Measurements from ENCODE around the gene MTMR12. TPM values are rescaled to one million over a fixed set of nuclear protein-coding genes. Genes with fewer than 3 reads are reported as not detected.
A peak's percentile ranks its signal among the peaks of the same experiment; 100 is the strongest.

MTMR12 gene
- polyA plus RNA-seq, 1 donor from 2014 or later: 18.3 TPM

GRCh38 chr5:32279223-32279622 is 33.5 kb downstream of the MTMR12 start:
- peak overlapping the region in 1 of 3 donors; percentile 13 for H3K27ac Mint-ChIP-seq
- H3K27me3 Mint-ChIP-seq: no peaks in the 10 kb centered on the region
- H3K36me3 Mint-ChIP-seq: peaks cover 8% of the 10 kb centered on the region
- H3K4me3 Mint-ChIP-seq: peak overlapping the region in 1 of 4 donors; percentile 47
- H3K4me1 Mint-ChIP-seq: peaks cover 28 to 52% (median 43%) of the 10 kb centered on the region in 3 donors
- no peaks in the 10 kb centered on the region for H3K9me3 Mint-ChIP-seq

GRCh38 chr5:32278406-32278805 is 34.3 kb downstream of the MTMR12 start:
- peak overlapping the region in 2 of 4 donors; percentile 60 to 70 for H3K4me3 Mint-ChIP-seq
- H3K4me1 Mint-ChIP-seq: peaks cover 28 to 46% (median 38%) of the 10 kb centered on the region in 3 donors
- no peaks in the 10 kb centered on the region for H3K9me3 Mint-ChIP-seq
- H3K36me3 Mint-ChIP-seq: peaks cover 13% of the 10 kb centered on the region
- peak overlapping the region; percentile 24 to 88 (median 74) for H3K27ac Mint-ChIP-seq
- H3K27me3 Mint-ChIP-seq: no peaks in the 10 kb centered on the region

GRCh38 chr5:32277798-32278197 is 34.9 kb downstream of the MTMR12 start:
- H3K36me3 Mint-ChIP-seq: peaks cover 14% of the 10 kb centered on the region
- H3K4me3 Mint-ChIP-seq: peak overlapping the region in 1 of 4 donors; percentile 4
- H3K27ac Mint-ChIP-seq: peak overlapping the region; percentile 24 to 91 (median 88)
- H3K9me3 Mint-ChIP-seq: no peaks in the 10 kb centered on the region
- H3K4me1 Mint-ChIP-seq: peaks cover 28 to 42% (median 37%) of the 10 kb centered on the region in 3 donors
- H3K27me3 Mint-ChIP-seq: no peaks in the 10 kb centered on the region

GRCh38 chr5:32276173-32276853 is 36.4 kb downstream of the MTMR12 start:
- peak overlapping the region; percentile 88 to 93 (median 91) for H3K27ac Mint-ChIP-seq
- peak overlapping the region in 3 of 4 donors; percentile 49 to 78 (median 63) for H3K4me3 Mint-ChIP-seq
- peaks cover 25 to 41% (median 36%) of the 10 kb centered on the region in 3 donors for H3K4me1 Mint-ChIP-seq
- H3K36me3 Mint-ChIP-seq: peaks cover 13% of the 10 kb centered on the region
- H3K9me3 Mint-ChIP-seq: no peaks in the 10 kb centered on the region
- H3K27me3 Mint-ChIP-seq: no peaks in the 10 kb centered on the region

GRCh38 chr5:32275396-32275741 is 37.4 kb downstream of the MTMR12 start:
- Mint-ChIP-seq H3K9me3 (no peaks in the 10 kb centered on the region), H3K36me3 (peaks cover 14% of the 10 kb centered on the region), H3K27me3 (no peaks in the 10 kb centered on the region), H3K4me1 (peaks cover 18 to 33% (median 31%) of the 10 kb centered on the region in 3 donors), H3K4me3 (peak overlapping the region in 2 of 4 donors; percentile 45 to 57), H3K27ac (peak overlapping the region; percentile 84 to 88 (median 86))

GRCh38 chr5:32274548-32275395 is 38.0 kb downstream of the MTMR12 start:
- no peaks in the 10 kb centered on the region for H3K27me3 Mint-ChIP-seq
- H3K4me1 Mint-ChIP-seq: peaks cover 14 to 29% (median 25%) of the 10 kb centered on the region in 3 donors
- H3K36me3 Mint-ChIP-seq: peaks cover 14% of the 10 kb centered on the region
- peak overlapping the region in 1 of 4 donors; percentile 45 for H3K4me3 Mint-ChIP-seq
- no peaks in the 10 kb centered on the region for H3K9me3 Mint-ChIP-seq
- H3K27ac Mint-ChIP-seq: no peak overlapping the region

- Mint-ChIP-seq H3K36me3 (peaks cover 11% of the 10 kb centered on the region), H3K9me3 (no peaks in the 10 kb centered on the region), H3K27me3 (no peaks in the 10 kb centered on the region), H3K27ac (peak overlapping the region in 2 of 3 donors; percentile 47 to 53), H3K4me1 (peaks cover 14 to 23% (median 21%) of the 10 kb centered on the region in 3 donors), H3K4me3 (peak overlapping the region in 1 of 4 donors; percentile 54)
Observed at GRCh38 chr5:32273821-32274220, 38.9 kb downstream of the MTMR12 start.

- Mint-ChIP-seq H3K4me3 (no peak overlapping the region), H3K27me3 (no peaks in the 10 kb centered on the region), H3K27ac (no peak overlapping the region), H3K4me1 (peaks cover 7 to 16% (median 13%) of the 10 kb centered on the region in 3 donors), H3K9me3 (no peaks in the 10 kb centered on the region), H3K36me3 (peaks cover 13% of the 10 kb centered on the region)
Observed at GRCh38 chr5:32272746-32273145, 40.0 kb downstream of the MTMR12 start.

GRCh38 chr5:32270946-32271345 is 41.8 kb downstream of the MTMR12 start:
- Mint-ChIP-seq H3K27me3 (no peaks in the 10 kb centered on the region), H3K27ac (peak overlapping the region in 1 of 3 donors; percentile 59), H3K4me3 (no peak overlapping the region), H3K36me3 (peaks cover 13% of the 10 kb centered on the region), H3K9me3 (no peaks in the 10 kb centered on the region), H3K4me1 (peaks cover 0 to 5% (median 4%) of the 10 kb centered on the region in 3 donors)

- Mint-ChIP-seq H3K4me3 (no peak overlapping the region), H3K27ac (no peak overlapping the region), H3K36me3 (peaks cover 13% of the 10 kb centered on the region), H3K4me1 (peaks cover 0 to 5% (median 4%) of the 10 kb centered on the region in 3 donors), H3K9me3 (no peaks in the 10 kb centered on the region), H3K27me3 (no peaks in the 10 kb centered on the region)
Observed at GRCh38 chr5:32270178-32270577, 42.6 kb downstream of the MTMR12 start.

- Mint-ChIP-seq H3K4me3 (no peak overlapping the region), H3K27ac (peak overlapping the region in 2 of 3 donors; percentile 38 to 81), H3K36me3 (peaks cover 22% of the 10 kb centered on the region), H3K4me1 (peaks cover 6 to 10% (median 7%) of the 10 kb centered on the region in 3 donors), H3K27me3 (no peaks in the 10 kb centered on the region), H3K9me3 (peaks cover 0 to 4% (median 0%) of the 10 kb centered on the region in 3 donors)
Observed at GRCh38 chr5:32265902-32266301, 46.8 kb downstream of the MTMR12 start.

GRCh38 chr5:32264957-32265572 is 47.7 kb downstream of the MTMR12 start:
- Mint-ChIP-seq H3K36me3 (peaks cover 24% of the 10 kb centered on the region), H3K27me3 (no peaks in the 10 kb centered on the region), H3K4me1 (peaks cover 6 to 10% (median 9%) of the 10 kb centered on the region in 3 donors), H3K4me3 (peak overlapping the region in 1 of 4 donors; percentile 32), H3K9me3 (peaks cover 0 to 4% (median 0%) of the 10 kb centered on the region in 3 donors), H3K27ac (no peak overlapping the region)

GRCh38 chr5:32263684-32264083 is 49.1 kb downstream of the MTMR12 start:
- no peak overlapping the region for H3K27ac Mint-ChIP-seq
- no peaks in the 10 kb centered on the region for H3K27me3 Mint-ChIP-seq
- no peak overlapping the region for H3K4me3 Mint-ChIP-seq
- H3K36me3 Mint-ChIP-seq: peaks cover 31% of the 10 kb centered on the region
- H3K4me1 Mint-ChIP-seq: peaks cover 6 to 14% (median 11%) of the 10 kb centered on the region in 3 donors
- H3K9me3 Mint-ChIP-seq: peaks cover 0 to 4% (median 0%) of the 10 kb centered on the region in 3 donors

- H3K27me3 Mint-ChIP-seq: no peaks in the 10 kb centered on the region
- peak overlapping the region in 2 of 4 donors; percentile 10 to 84 for H3K4me3 Mint-ChIP-seq
- H3K9me3 Mint-ChIP-seq: peaks cover 0 to 4% (median 0%) of the 10 kb centered on the region in 3 donors
- H3K27ac Mint-ChIP-seq: no peak overlapping the region
- peaks cover 29% of the 10 kb centered on the region for H3K36me3 Mint-ChIP-seq
- peaks cover 6 to 14% (median 11%) of the 10 kb centered on the region in 3 donors for H3K4me1 Mint-ChIP-seq
Observed at GRCh38 chr5:32261198-32261597, 51.5 kb downstream of the MTMR12 start.

All from IgD-negative memory B cell (primary cell).